B cell (primary cell): ENCODE results near the gene DNM1. TPM values are rescaled to one million over a fixed set of nuclear protein-coding genes. Genes with fewer than 3 reads are reported as not detected.

Experiments used
- ATAC-seq: fragments of 200-7000 bp; cut with Tn5 transposase; one replicate; pipeline ENCODE4 v1.10.0; 2021; ENCODE audit warnings: low read depth, mild to moderate bottlenecking, moderate number of reproducible peaks, moderate library complexity
- CTCF ChIA-PET: fragments of 350-600 bp; sonication (Branson Sonifier 250); formaldehyde crosslinking; loops from one replicate; lab custom pipeline; 2021; ENCODE audit warnings: antibody characterized with exemption, inconsistent platforms; lab: Charles Lee
- POLR2A ChIA-PET: fragments of 350-600 bp; sonication (Branson Sonifier 250); formaldehyde crosslinking; loops from one replicate; lab custom pipeline; 2021; ENCODE audit warnings: antibody characterized with exemption; lab: Charles Lee
- DNase-seq: peaks from one replicate; pipeline ENCODE4 v3.0.0; 2013
- H2AFZ ChIP-seq: 2 replicates; pipeline ENCODE4 v1.6.1; 2012; ENCODE audit warnings: mild to moderate bottlenecking, low read depth, low read length; ENCODE audit not compliant: insufficient read depth, poor library complexity, severe bottlenecking
- H3K27ac ChIP-seq, 2 donors: 1 replicate in 1 of 2; 2 replicates in 1 of 2; pipeline ENCODE4 v1.5.1; 2012 to 2013; ENCODE audit warnings: low read length in 2 of 2, mild to moderate bottlenecking in 2 of 2, moderate library complexity in 1 of 2
- H3K27me3 ChIP-seq, 4 experiments: fragments of 200-600 bp in 1 of 4; sonication (generic) in 1 of 4; replicated peaks in 1 of 4; 1 replicate in 2 of 4; 2 replicates in 2 of 4; pipeline versions ENCODE4 v1.6.1 to v1.7.0; 2013 to 2016; ENCODE audit warnings: low read length in 3 of 4, mild to moderate bottlenecking in 2 of 4, mixed read lengths in 1 of 4, moderate library complexity in 1 of 4; ENCODE audit not compliant: insufficient read depth in 4 of 4, control insufficient read depth in 3 of 4; ENCODE audit errors: control extremely low read depth in 1 of 4
- H3K36me3 ChIP-seq, 2 experiments: replicated peaks in 1 of 2; 1 replicate in 1 of 2; 2 replicates in 1 of 2; pipeline versions ENCODE4 v1.6.1 to v1.7.1; 2013; ENCODE audit warnings: low read length in 1 of 2; ENCODE audit not compliant: insufficient read depth in 2 of 2, control insufficient read depth in 1 of 2; ENCODE audit errors: control extremely low read depth in 1 of 2, extremely low read depth in 1 of 2
- H3K4me1 ChIP-seq, 2 donors: fragments of 200-600 bp in 1 of 2; sonication (generic) in 1 of 2; 1 replicate in 1 of 2; 2 replicates in 1 of 2; pipeline versions ENCODE4 v1.5.1 to v1.6.1; 2013 to 2017; ENCODE audit warnings: low read length in 2 of 2; ENCODE audit not compliant: control insufficient read depth in 2 of 2, insufficient read depth in 2 of 2
- H3K4me2 ChIP-seq: replicated peaks from 2 replicates; pipeline ENCODE3; 2012; ENCODE audit warnings: mild to moderate bottlenecking, low read depth, low read length; ENCODE audit not compliant: poor library complexity, severe bottlenecking
- H3K4me3 ChIP-seq, 5 experiments: fragments of 200-600 bp in 1 of 5; sonication (generic) in 1 of 5; 1 replicate in 3 of 5; 2 replicates in 2 of 5; pipeline versions ENCODE4 v1.5.1 to v1.7.0; 2011 to 2016; ENCODE audit warnings: low read length in 4 of 5, mild to moderate bottlenecking in 4 of 5, low read depth in 2 of 5, control low read depth in 1 of 5, moderate library complexity in 1 of 5; ENCODE audit not compliant: insufficient read depth in 1 of 5; ENCODE audit errors: control extremely low read depth in 1 of 5, extremely low read depth in 1 of 5
- H3K79me2 ChIP-seq: fragments of 200-600 bp; sonication (generic); one replicate; pipeline ENCODE4 v1.6.0; 2016; ENCODE audit warnings: low read length; ENCODE audit not compliant: control insufficient read depth, insufficient read depth
- H3K9ac ChIP-seq: fragments of 200-600 bp; sonication (generic); 2 replicates; pipeline ENCODE4 v1.6.1; 2017; ENCODE audit warnings: mild to moderate bottlenecking, low read length, moderate library complexity
- H3K9me3 ChIP-seq, 3 donors: one replicate each; pipeline versions ENCODE4 v1.6.1 to v1.7.1; 2013; ENCODE audit warnings: low read length in 2 of 3; ENCODE audit not compliant: control insufficient read depth in 2 of 3, insufficient read depth in 1 of 3; ENCODE audit errors: control extremely low read depth in 1 of 3
- H4K20me1 ChIP-seq: 2 replicates; pipeline ENCODE4 v1.6.0; 2012; ENCODE audit warnings: mild to moderate bottlenecking, low read length; ENCODE audit not compliant: insufficient read depth, control insufficient read depth, poor library complexity, severe bottlenecking
- H3K27ac Mint-ChIP-seq: one replicate; pipeline ENCODE4 v1.8.0; 2021; ENCODE audit warnings: mixed read lengths
- H3K27me3 Mint-ChIP-seq: one replicate; pipeline ENCODE4 v1.8.0; 2021; ENCODE audit warnings: mixed read lengths
- H3K4me1 Mint-ChIP-seq: one replicate; pipeline ENCODE4 v1.8.0; 2021; ENCODE audit warnings: mixed read lengths
- H3K4me3 Mint-ChIP-seq: one replicate; pipeline ENCODE4 v1.8.0; 2021; ENCODE audit warnings: mixed read lengths
- H3K9me3 Mint-ChIP-seq: one replicate; pipeline ENCODE4 v1.8.0; 2022; ENCODE audit warnings: mixed read lengths; ENCODE audit not compliant: insufficient read depth
- CTCF ChIP-seq: fragments of 200-600 bp; IDR thresholded peaks from one replicate; pipeline ENCODE4 v1.8.0; 2022; ENCODE audit warnings: antibody characterized with exemption, mild to moderate bottlenecking
- EZH2 ChIP-seq: IDR thresholded peaks from 2 replicates; pipeline ENCODE4 v1.6.1; 2012; ENCODE audit warnings: borderline replicate concordance, low read depth, mild to moderate bottlenecking, moderate library complexity, low read length; ENCODE audit not compliant: insufficient read depth, poor library complexity, severe bottlenecking
- WGBS: methylation state at CpG from one replicate; pipeline ENCODE4 v1.1.5; 2013; ENCODE audit warnings: missing lambda C conversion rate; ENCODE audit not compliant: insufficient coverage; 5-methylcytosine and 5-hydroxymethylcytosine counted together
- intact Hi-C: fragments of 100-400 bp; cut with micrococcal nuclease; formaldehyde crosslinking; loops from one replicate; pipeline ENCODE4 v1.10.0; 2022
- polyA plus RNA-seq: library from polyadenylated mRNA; depleted of rRNA; stranded (reverse); fragments of >200 nt; gene quantifications from 2 replicates; pipeline ENCODE4 v1.2.3, GENCODE V29; 2012
- total RNA-seq, 2 donors: library from RNA; stranded (reverse); fragments of 120-200 nt in 1 of 2; gene quantifications; 1 replicate in 1 of 2; 2 replicates in 1 of 2; pipeline versions ENCODE4 v1.2.3 to v1.2.4, GENCODE V29; 2013 to 2022

DNM1 gene
- total and polyA plus RNA-seq, 2 donors (not counting 1 experiment from before 2014, with no cell fraction given) = 0.63 to 1.3 TPM

- no peak overlapping the region for H3K4me3 ChIP-seq
- H3K27ac Mint-ChIP-seq = no peak overlapping the region
- H3K27ac ChIP-seq = no peak overlapping the region
- no peak overlapping the region for H3K4me3 Mint-ChIP-seq
- H3K4me1 ChIP-seq = peaks cover 5 to 13% of the 10 kb centered on the region in 2 donors
- ChIA-PET POLR2A (interaction anchor here (0.7 to 1.0 kb wide), 2 partner anchors 16 to 824 kb away, joined by 3 to 6 read pairs; no protein-coding TSS in a partner anchor), CTCF (no interaction called here)
- no peaks in the 10 kb centered on the region for H3K79me2 ChIP-seq
- no peaks in the 10 kb centered on the region for H3K9me3 Mint-ChIP-seq
- no peaks in the 10 kb centered on the region for H3K36me3 ChIP-seq
- ATAC-seq = peak; percentile 31
- H3K27me3 ChIP-seq = peaks cover 0 to 32% (median 7%) of the 10 kb centered on the region in 4 experiments
- peak overlapping the region; percentile 33 for H2AFZ ChIP-seq
- H3K27me3 Mint-ChIP-seq = peaks cover 26% of the 10 kb centered on the region
- TF ChIP-seq CTCF (no peak), EZH2 (no peak)
- no peaks in the 10 kb centered on the region for H4K20me1 ChIP-seq
- H3K9ac ChIP-seq = no peak overlapping the region
- intact Hi-C loops = no loop called here
- peaks cover 0 to 3% (median 0%) of the 10 kb centered on the region in 3 donors for H3K9me3 ChIP-seq
- 3% methylated on average over 7 of the region's 18 CpGs for WGBS
- peaks cover 17% of the 10 kb centered on the region for H3K4me1 Mint-ChIP-seq
- peak overlapping the region; percentile 44 for H3K4me2 ChIP-seq
- no peak for DNase-seq
Measured at GRCh38 chr9:128244837-128245231, 41.7 kb downstream of the DNM1 start.

DNA sequence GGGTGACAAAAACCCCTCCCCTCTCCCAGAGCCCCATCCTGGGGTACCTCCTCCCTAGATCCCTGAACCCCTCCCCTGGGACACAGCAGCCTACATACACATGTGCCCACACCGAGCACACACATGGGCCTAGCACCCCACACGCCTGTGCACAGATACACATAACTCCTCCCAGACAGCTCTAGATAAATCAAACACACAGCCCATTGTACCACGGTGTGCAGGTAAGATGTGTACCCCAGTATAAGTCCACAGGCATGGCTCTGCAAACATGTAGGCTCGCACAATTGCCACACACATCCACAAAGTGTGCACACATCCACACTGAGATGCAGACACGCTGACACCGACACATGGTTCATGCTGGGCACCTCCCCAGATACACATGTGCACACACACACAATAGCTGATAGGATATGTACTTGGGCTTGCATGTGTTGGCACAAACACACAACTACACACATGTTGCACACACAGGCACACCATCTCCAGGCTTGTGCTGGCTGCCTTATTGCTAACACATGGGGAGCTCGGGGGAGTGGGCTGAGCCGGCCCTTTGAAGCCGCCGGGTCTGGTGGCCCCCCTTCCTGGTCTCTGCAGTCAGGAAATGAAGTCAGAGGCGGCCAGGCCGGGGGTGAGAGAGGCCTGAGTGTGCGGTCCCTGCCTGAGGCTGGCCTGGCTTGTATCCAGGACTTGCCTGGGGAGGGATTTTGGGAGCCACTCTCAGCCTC, 42.4 kb downstream of the DNM1 start:
- Histone ChIP-seq H2AFZ (no peak overlapping the region), H4K20me1 (no peaks in the 10 kb centered on the region), H3K4me1 (peaks cover 5 to 16% of the 10 kb centered on the region in 2 donors), H3K4me3 (no peak overlapping the region), H3K79me2 (no peaks in the 10 kb centered on the region), H3K36me3 (no peaks in the 10 kb centered on the region), H3K9me3 (peaks cover 0 to 3% (median 0%) of the 10 kb centered on the region in 3 donors), H3K27me3 (peaks cover 0 to 32% (median 7%) of the 10 kb centered on the region in 4 experiments), H3K27ac (no peak overlapping the region), H3K9ac (no peak overlapping the region), H3K4me2 (no peak overlapping the region)
- ATAC-seq = no peak
- peaks cover 20% of the 10 kb centered on the region for H3K4me1 Mint-ChIP-seq
- 49% methylated on average over 10 of the region's 13 CpGs for WGBS
- DNase-seq = no peak
- peak overlapping the region; percentile 3 for H3K27ac Mint-ChIP-seq
- H3K4me3 Mint-ChIP-seq = peak overlapping the region; percentile 40
- TF ChIP-seq EZH2 (no peak), CTCF (no peak)
- H3K27me3 Mint-ChIP-seq = peaks cover 25% of the 10 kb centered on the region
- CTCF ChIA-PET = no interaction called here
- POLR2A ChIA-PET = interaction anchor here (0.7 to 1.0 kb wide), 2 partner anchors 15 to 823 kb away, joined by 3 to 6 read pairs; no protein-coding TSS in a partner anchor
- H3K9me3 Mint-ChIP-seq = no peaks in the 10 kb centered on the region
- intact Hi-C loops = no loop called here
